IMR-90 (cell line): ENCODE data around the gene CEACAM20. TPM values are rescaled to one million over a fixed set of nuclear protein-coding genes. Genes with fewer than 3 reads are reported as not detected.

Source experiments
- ATAC-seq: fragments of 200-7000 bp; cut with Tn5 transposase; 2 replicates; pipeline ENCODE4 v1.9.1; 2020; ENCODE audit warnings: low read depth, mild to moderate bottlenecking, moderate library complexity
- BruUV-seq: library from RNA; stranded (reverse); fragments of 400-500 nt; replicated peaks from 2 replicates; lab custom pipeline; 2021; lab: Mats Ljungman, UMichigan
- CTCF ChIA-PET: fragments of 300-600 bp; formaldehyde crosslinking; extraction: SDS; loops from one replicate; lab custom pipeline; 2021; ENCODE audit warnings: antibody characterized with exemption; lab: Yijun Ruan, JAX
- POLR2A ChIA-PET: fragments of 300-600 bp; sonication (Branson Sonifier 250); formaldehyde crosslinking; loops from one replicate; lab custom pipeline; 2022; ENCODE audit warnings: antibody characterized with exemption; ENCODE audit not compliant: unreplicated experiment; lab: Charles Lee
- DNase-seq: peaks from one replicate; pipeline ENCODE4 v3.0.0; 2013
- H2AFZ ChIP-seq: replicated peaks from 2 replicates; pipeline ENCODE3; 2013; ENCODE audit warnings: low read length, mild to moderate bottlenecking; ENCODE audit not compliant: poor library complexity
- H2AK5ac ChIP-seq: 2 replicates; pipeline ENCODE4 v1.6.1; 2013; ENCODE audit warnings: low read depth, low read length, inconsistent platforms
- H2AK9ac ChIP-seq: replicated peaks from 2 replicates; pipeline ENCODE3; 2013; ENCODE audit warnings: mild to moderate bottlenecking, low read depth, low read length, moderate library complexity; ENCODE audit not compliant: poor library complexity
- H2BK120ac ChIP-seq: 2 replicates; pipeline ENCODE4 v1.6.1; 2013; ENCODE audit warnings: low read depth, low read length, inconsistent platforms
- H2BK15ac ChIP-seq: 3 replicates; pipeline ENCODE4 v1.6.1; 2013; ENCODE audit warnings: low read depth, low read length, inconsistent platforms
- H2BK20ac ChIP-seq: 2 replicates; pipeline ENCODE4 v1.6.1; 2013; ENCODE audit warnings: low read depth, mild to moderate bottlenecking, inconsistent platforms, low read length, moderate library complexity
- H2BK5ac ChIP-seq: 2 replicates; pipeline ENCODE4 v1.6.1; 2013; ENCODE audit warnings: mild to moderate bottlenecking, low read depth, low read length, inconsistent platforms; ENCODE audit not compliant: poor library complexity, severe bottlenecking
- H3K14ac ChIP-seq: replicated peaks from 2 replicates; pipeline ENCODE4 v1.6.1; 2013; ENCODE audit warnings: low read depth, low read length, inconsistent platforms
- H3K18ac ChIP-seq: 2 replicates; pipeline ENCODE4 v1.6.1; 2013; ENCODE audit warnings: low read depth, low read length, control low read depth
- H3K23ac ChIP-seq: 2 replicates; pipeline ENCODE4 v1.6.1; 2013; ENCODE audit warnings: low read depth, low read length, inconsistent platforms
- H3K27ac ChIP-seq: 2 replicates; pipeline ENCODE4 v1.5.1; 2013; ENCODE audit warnings: mild to moderate bottlenecking, control low read depth, low read length; ENCODE audit not compliant: insufficient read depth
- H3K27me3 ChIP-seq: 2 replicates; pipeline ENCODE4 v1.6.1; 2013; ENCODE audit warnings: low read length; ENCODE audit not compliant: control insufficient read depth, insufficient read depth
- H3K36me3 ChIP-seq: 2 replicates; pipeline ENCODE4 v1.6.1; 2013; ENCODE audit warnings: low read length, mixed read lengths; ENCODE audit not compliant: control insufficient read depth, insufficient read depth
- H3K4ac ChIP-seq: 2 replicates; pipeline ENCODE4 v1.6.1; 2013; ENCODE audit warnings: low read depth, low read length, inconsistent platforms
- H3K4me1 ChIP-seq: 2 replicates; pipeline ENCODE4 v1.6.1; 2013; ENCODE audit warnings: low read length, mixed read lengths; ENCODE audit not compliant: control insufficient read depth, insufficient read depth
- H3K4me2 ChIP-seq: 2 replicates; pipeline ENCODE4 v1.6.1; 2013; ENCODE audit warnings: low read depth, mild to moderate bottlenecking, control low read depth, low read length, moderate library complexity
- H3K4me3 ChIP-seq: 2 replicates; pipeline ENCODE4 v1.5.1; 2013; ENCODE audit warnings: low read depth, mild to moderate bottlenecking, control low read depth, low read length, moderate library complexity; ENCODE audit not compliant: insufficient read depth
- H3K56ac ChIP-seq: 2 replicates; pipeline ENCODE4 v1.6.1; 2013; ENCODE audit warnings: low read length, inconsistent platforms; ENCODE audit not compliant: insufficient read depth; ENCODE audit errors: extremely low read depth
- H3K79me1 ChIP-seq, 2 experiments: 2 replicates each; pipeline ENCODE4 v1.6.1; 2013; ENCODE audit warnings: low read length in 2 of 2, inconsistent platforms in 1 of 2, low read depth in 1 of 2
- H3K9ac ChIP-seq: 2 replicates; pipeline ENCODE4 v1.6.1; 2013; ENCODE audit warnings: low read depth, low read length, control low read depth
- H3K9me1 ChIP-seq: 2 replicates; pipeline ENCODE4 v1.6.1; 2013; ENCODE audit warnings: low read length, inconsistent platforms; ENCODE audit not compliant: insufficient read depth
- H3K9me3 ChIP-seq: 2 replicates; pipeline ENCODE4 v1.6.1; 2013; ENCODE audit warnings: low read length; ENCODE audit not compliant: control insufficient read depth, insufficient read depth
- H4K20me1 ChIP-seq: 2 replicates; pipeline ENCODE4 v1.6.1; 2013; ENCODE audit warnings: low read length, inconsistent platforms; ENCODE audit not compliant: insufficient read depth
- H4K5ac ChIP-seq: 2 replicates; pipeline ENCODE4 v1.6.1; 2013; ENCODE audit warnings: mild to moderate bottlenecking, low read depth, low read length, control low read depth
- H4K8ac ChIP-seq, 2 experiments: 2 replicates each; pipeline ENCODE4 v1.6.1; 2013; ENCODE audit warnings: low read depth in 2 of 2, low read length in 2 of 2, control low read depth in 1 of 2, inconsistent platforms in 1 of 2
- H4K91ac ChIP-seq: 2 replicates; pipeline ENCODE4 v1.6.1; 2013; ENCODE audit warnings: low read depth, low read length, inconsistent platforms; ENCODE audit not compliant: insufficient read depth
- BHLHE40 ChIP-seq: fragments of 150-350 bp; IDR thresholded peaks from 2 replicates; pipeline ENCODE4 v1.6.1; 2016; ENCODE audit warnings: mild to moderate bottlenecking, low read depth, low read length
- CEBPB ChIP-seq: IDR thresholded peaks from 2 replicates; pipeline ENCODE4 v1.6.1; 2012; ENCODE audit warnings: low read depth, low read length, improper control_type of control experiment
- CHD1 ChIP-seq: IDR thresholded peaks from 2 replicates; pipeline ENCODE4 v1.6.1; 2012; ENCODE audit warnings: low read depth, low read length, improper control_type of control experiment
- FOS ChIP-seq: fragments of 150-350 bp; IDR thresholded peaks from 2 replicates; pipeline ENCODE4 v1.6.1; 2016; ENCODE audit warnings: low read depth, low read length
- MAFK ChIP-seq: IDR thresholded peaks from 2 replicates; pipeline ENCODE4 v1.6.1; 2012; ENCODE audit warnings: low read depth, low read length, improper control_type of control experiment
- MAZ ChIP-seq: IDR thresholded peaks from 2 replicates; pipeline ENCODE4 v1.6.1; 2012; ENCODE audit warnings: low read depth, mild to moderate bottlenecking, low read length, improper control_type of control experiment, moderate library complexity, borderline replicate concordance
- MXI1 ChIP-seq: IDR thresholded peaks from 2 replicates; pipeline ENCODE4 v1.6.1; 2012; ENCODE audit warnings: low read depth, mild to moderate bottlenecking, low read length, moderate library complexity, borderline replicate concordance
- NFE2L2 ChIP-seq: fragments of 150-350 bp; IDR thresholded peaks from 2 replicates; pipeline ENCODE4 v1.6.1; 2016; ENCODE audit warnings: low read depth, mild to moderate bottlenecking, low read length
- POLR2A ChIP-seq: IDR thresholded peaks from 2 replicates; pipeline ENCODE4 v1.6.1; 2012; ENCODE audit warnings: mild to moderate bottlenecking, low read depth, low read length
- RAD21 ChIP-seq: IDR thresholded peaks from 2 replicates; pipeline ENCODE4 v1.6.1; 2012; ENCODE audit warnings: low read length, improper control_type of control experiment
- RCOR1 ChIP-seq: IDR thresholded peaks from 2 replicates; pipeline ENCODE4 v1.6.1; 2012; ENCODE audit warnings: mild to moderate bottlenecking, low read length, improper control_type of control experiment; ENCODE audit not compliant: insufficient replicate concordance
- RFX5 ChIP-seq: IDR thresholded peaks from 2 replicates; pipeline ENCODE4 v1.8.0; 2012; ENCODE audit warnings: low read depth, mild to moderate bottlenecking, low read length, moderate library complexity
- SMC3 ChIP-seq: fragments of 150-350 bp; IDR thresholded peaks from 2 replicates; pipeline ENCODE4 v1.6.1; 2016; ENCODE audit warnings: low read depth, mild to moderate bottlenecking, antibody characterized with exemption, low read length, moderate library complexity
- WGBS, 2 experiments: methylation state at CpG; one replicate each; pipeline versions ENCODE4 v1.1.5 to v1.1.7; 2013; ENCODE audit warnings: missing lambda C conversion rate in 2 of 2; ENCODE audit not compliant: insufficient read length in 1 of 2; ENCODE audit errors: extremely low coverage in 2 of 2; 5-methylcytosine and 5-hydroxymethylcytosine counted together
- dilution Hi-C: fragments of 300-500 bp; cut with HindIII; formaldehyde crosslinking; loops from one replicate; pipeline ENCODE4 v1.14.3; 2018; ENCODE audit warnings: low sequenced_read_pairs; ENCODE audit not compliant: unreplicated experiment
- in situ Hi-C: fragments of 300-500 bp; cut with MboI; formaldehyde crosslinking; loops from 3 replicates; pipeline ENCODE4 v1.14.3; 2019; ENCODE audit warnings: low sequenced_read_pairs, inconsistent platforms, mixed read lengths
- intact Hi-C: fragments of 100-400 bp; cut with micrococcal nuclease; formaldehyde crosslinking; loops from 2 replicates; pipeline ENCODE4 v1.10.0; 2022
- polyA plus RNA-seq, 3 experiments: library from polyadenylated mRNA; depleted of rRNA; stranded (reverse); fragments of >200 nt; gene quantifications; 2 replicates each; pipeline ENCODE4 v1.2.3, GENCODE V29; 2012; ENCODE audit warnings: low replicate concordance in 1 of 3
- total RNA-seq: library from RNA; depleted of rRNA; stranded (reverse); fragments of >200 nt; gene quantifications from 2 replicates; pipeline ENCODE4 v1.2.3, GENCODE V29; 2012
- TF ChIP-seq, protein P1 (sequence below): fragments of 150-350 bp; IDR thresholded peaks from 2 replicates; pipeline ENCODE4 v1.6.1; 2017; ENCODE audit warnings: mild to moderate bottlenecking, antibody characterized with exemption, low read length, low read depth
- TF ChIP-seq, protein P2 (sequence below): fragments of 150-350 bp; IDR thresholded peaks from 2 replicates; pipeline ENCODE4 v1.6.1; 2016; ENCODE audit warnings: low read depth, mild to moderate bottlenecking, low read length, moderate library complexity, borderline replicate concordance
- TF ChIP-seq, protein P3 (sequence below): conservative IDR thresholded peaks from 2 replicates; pipeline ENCODE4 v1.5.1; 2012; ENCODE audit warnings: mild to moderate bottlenecking, low read depth, low read length, improper control_type of control experiment

The CEACAM20 gene
- total and polyA plus RNA-seq, 2 of the 4 experiments (the other 2 are of a cell fraction), result not detected

DNA sequence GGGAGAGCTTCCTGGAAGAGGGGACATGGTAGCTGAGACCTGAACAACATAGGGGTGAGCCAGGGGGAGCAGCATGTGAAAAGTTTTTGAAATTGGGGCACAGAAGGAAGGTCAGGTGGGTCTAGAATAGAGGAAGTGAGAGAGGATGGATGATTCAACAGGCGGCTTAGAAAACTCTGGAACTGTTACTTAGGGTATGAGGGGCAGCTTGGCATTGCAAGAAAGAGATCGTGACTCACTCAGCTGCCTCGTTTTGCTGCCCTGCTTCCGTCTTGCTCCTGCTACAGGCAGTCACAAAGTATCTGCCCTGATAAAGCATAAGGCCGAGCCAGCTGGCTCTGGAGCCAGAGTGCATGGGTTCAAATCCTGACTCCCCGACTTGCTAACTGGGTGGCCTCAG lies 1.3 kb upstream of the CEACAM20 start:
- Histone ChIP-seq H3K4ac (no peak overlapping the region), H3K9ac (no peak overlapping the region), H3K14ac (no peak overlapping the region), H3K4me3 (no peak overlapping the region), H4K5ac (no peak overlapping the region), H2AK9ac (no peak overlapping the region), H3K9me3 (no peaks in the 10 kb centered on the region), H2AK5ac (no peak overlapping the region), H2BK120ac (no peak overlapping the region), H2BK15ac (no peak overlapping the region), H2AFZ (no peak overlapping the region), H3K18ac (no peak overlapping the region), H4K91ac (no peak overlapping the region), H3K79me1 (no peaks in the 10 kb centered on the region), H3K27me3 (peaks cover 18% of the 10 kb centered on the region), H3K36me3 (no peaks in the 10 kb centered on the region), H4K8ac (no peak overlapping the region), H2BK5ac (no peak overlapping the region), H4K20me1 (no peaks in the 10 kb centered on the region), H3K27ac (no peak overlapping the region), H3K4me2 (no peak overlapping the region), H3K23ac (no peak overlapping the region), H3K4me1 (no peaks in the 10 kb centered on the region), H2BK20ac (no peak overlapping the region), H3K9me1 (no peaks in the 10 kb centered on the region), H3K56ac (no peak overlapping the region)
- no CpG with 5 or more reads among the region's 6 CpGs for WGBS, 2 experiments
- TF ChIP-seq FOS (no peak), BHLHE40 (no peak), MAZ (no peak), NFE2L2 (no peak), RCOR1 (no peak), CHD1 (no peak), RFX5 (no peak), MXI1 (no peak), MAFK (no peak), SMC3 (no peak), CEBPB (no peak), POLR2A (no peak), RAD21 (no peak)
- TF ChIP-seq, protein P1, sequence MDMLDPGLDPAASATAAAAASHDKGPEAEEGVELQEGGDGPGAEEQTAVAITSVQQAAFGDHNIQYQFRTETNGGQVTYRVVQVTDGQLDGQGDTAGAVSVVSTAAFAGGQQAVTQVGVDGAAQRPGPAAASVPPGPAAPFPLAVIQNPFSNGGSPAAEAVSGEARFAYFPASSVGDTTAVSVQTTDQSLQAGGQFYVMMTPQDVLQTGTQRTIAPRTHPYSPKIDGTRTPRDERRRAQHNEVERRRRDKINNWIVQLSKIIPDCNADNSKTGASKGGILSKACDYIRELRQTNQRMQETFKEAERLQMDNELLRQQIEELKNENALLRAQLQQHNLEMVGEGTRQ, result no peak
- TF ChIP-seq, protein P2, sequence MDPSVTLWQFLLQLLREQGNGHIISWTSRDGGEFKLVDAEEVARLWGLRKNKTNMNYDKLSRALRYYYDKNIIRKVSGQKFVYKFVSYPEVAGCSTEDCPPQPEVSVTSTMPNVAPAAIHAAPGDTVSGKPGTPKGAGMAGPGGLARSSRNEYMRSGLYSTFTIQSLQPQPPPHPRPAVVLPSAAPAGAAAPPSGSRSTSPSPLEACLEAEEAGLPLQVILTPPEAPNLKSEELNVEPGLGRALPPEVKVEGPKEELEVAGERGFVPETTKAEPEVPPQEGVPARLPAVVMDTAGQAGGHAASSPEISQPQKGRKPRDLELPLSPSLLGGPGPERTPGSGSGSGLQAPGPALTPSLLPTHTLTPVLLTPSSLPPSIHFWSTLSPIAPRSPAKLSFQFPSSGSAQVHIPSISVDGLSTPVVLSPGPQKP, result no peak
- TF ChIP-seq, protein P3, sequence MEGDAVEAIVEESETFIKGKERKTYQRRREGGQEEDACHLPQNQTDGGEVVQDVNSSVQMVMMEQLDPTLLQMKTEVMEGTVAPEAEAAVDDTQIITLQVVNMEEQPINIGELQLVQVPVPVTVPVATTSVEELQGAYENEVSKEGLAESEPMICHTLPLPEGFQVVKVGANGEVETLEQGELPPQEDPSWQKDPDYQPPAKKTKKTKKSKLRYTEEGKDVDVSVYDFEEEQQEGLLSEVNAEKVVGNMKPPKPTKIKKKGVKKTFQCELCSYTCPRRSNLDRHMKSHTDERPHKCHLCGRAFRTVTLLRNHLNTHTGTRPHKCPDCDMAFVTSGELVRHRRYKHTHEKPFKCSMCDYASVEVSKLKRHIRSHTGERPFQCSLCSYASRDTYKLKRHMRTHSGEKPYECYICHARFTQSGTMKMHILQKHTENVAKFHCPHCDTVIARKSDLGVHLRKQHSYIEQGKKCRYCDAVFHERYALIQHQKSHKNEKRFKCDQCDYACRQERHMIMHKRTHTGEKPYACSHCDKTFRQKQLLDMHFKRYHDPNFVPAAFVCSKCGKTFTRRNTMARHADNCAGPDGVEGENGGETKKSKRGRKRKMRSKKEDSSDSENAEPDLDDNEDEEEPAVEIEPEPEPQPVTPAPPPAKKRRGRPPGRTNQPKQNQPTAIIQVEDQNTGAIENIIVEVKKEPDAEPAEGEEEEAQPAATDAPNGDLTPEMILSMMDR, result no peak
- no peak for DNase-seq
- no TSS peak for BruUV-seq
- peak; percentile 59; the same call in 1 of the 2 replicates for ATAC-seq
- dilution Hi-C loops (no loop called here), in situ Hi-C loops (no loop called here), intact Hi-C loops (no loop called here)
- POLR2A ChIA-PET, result no interaction called here
- CTCF ChIA-PET, result interaction anchor here (1.1 kb wide), 1 partner anchor 17 kb away, joined by 4 read pairs; no protein-coding TSS in a partner anchor
